SK-N-SH (cell line): ENCODE results near the gene ANK3. TPM values are rescaled to one million over a fixed set of nuclear protein-coding genes. Genes with fewer than 3 reads are reported as not detected.
A peak's percentile ranks its signal among the peaks of the same experiment; 100 is the strongest.

Experiments used
- CTCF ChIA-PET: fragments of 300-600, 350-600 bp; formaldehyde crosslinking; extraction: SDS; loops from one replicate; lab custom pipeline; 2021; lab: Yijun Ruan, JAX
- POLR2A ChIA-PET: fragments of 350-600 bp; sonication (Branson Sonifier 250); formaldehyde crosslinking; extraction: SDS; loops from one replicate; lab custom pipeline; 2020; ENCODE audit warnings: antibody characterized with exemption, inconsistent platforms; lab: Yijun Ruan, JAX
- DNase-seq: peaks from one replicate; pipeline ENCODE4 v3.0.0; 2012
- H2AFZ ChIP-seq: fragments of 200-600 bp; sonication (generic); 2 replicates; pipeline ENCODE4 v1.8.1; 2016; ENCODE audit warnings: antibody characterized with exemption, mild to moderate bottlenecking, low read depth
- H3F3A ChIP-seq: fragments of 200-600 bp; sonication (generic); replicated peaks from 2 replicates; pipeline ENCODE3; 2016; ENCODE audit warnings: antibody characterized with exemption, mild to moderate bottlenecking; ENCODE audit not compliant: insufficient read depth
- H3K27ac ChIP-seq, 2 experiments: fragments of 200-500 bp in 1 of 2; fragments of 200-600 bp in 1 of 2; sonication (Bioruptor generic) in 1 of 2; sonication (generic), shearing (Covaris generic) in 1 of 2; 2 replicates each; pipeline versions ENCODE4 v1.5.1 to v1.6.1; 2014 to 2016; ENCODE audit warnings: low read depth in 2 of 2, inconsistent platforms in 1 of 2, low read length in 1 of 2, mild to moderate bottlenecking in 1 of 2, mixed read lengths in 1 of 2
- H3K27me3 ChIP-seq: fragments of 200-600 bp; sonication (generic), shearing (Covaris generic); 2 replicates; pipeline ENCODE4 v1.6.1; 2016; ENCODE audit warnings: mixed run types; ENCODE audit not compliant: insufficient read depth
- H3K36me3 ChIP-seq, 2 experiments: fragments of 200-500 bp in 1 of 2; fragments of 200-600 bp in 1 of 2; sonication (Bioruptor generic) in 1 of 2; sonication (generic) in 1 of 2; replicated peaks in 1 of 2; 2 replicates each; pipeline versions ENCODE3 to v1.5.1; 2014 to 2016; ENCODE audit warnings: low read length in 1 of 2, mild to moderate bottlenecking in 1 of 2; ENCODE audit not compliant: insufficient read depth in 2 of 2, control insufficient read depth in 1 of 2
- H3K4me1 ChIP-seq, 2 experiments: fragments of 200-500 bp in 1 of 2; fragments of 200-600 bp in 1 of 2; sonication (Bioruptor generic) in 1 of 2; sonication (generic), shearing (Covaris generic) in 1 of 2; 2 replicates each; pipeline versions ENCODE4 v1.5.1 to v1.6.1; 2014 to 2016; ENCODE audit warnings: low read depth in 1 of 2, low read length in 1 of 2, mixed run types in 1 of 2; ENCODE audit not compliant: insufficient read depth in 2 of 2, control insufficient read depth in 1 of 2
- H3K4me2 ChIP-seq: fragments of 200-600 bp; sonication (generic), shearing (Covaris generic); 2 replicates; pipeline ENCODE4 v1.6.1; 2017; ENCODE audit warnings: mixed run types
- H3K4me3 ChIP-seq, 2 experiments: fragments of 200-500 bp in 1 of 2; fragments of 200-600 bp in 1 of 2; sonication (Bioruptor generic) in 1 of 2; sonication (generic), shearing (Covaris generic) in 1 of 2; 2 replicates each; pipeline versions ENCODE4 v1.5.1 to v1.8.1; 2014 to 2016; ENCODE audit warnings: low read depth in 2 of 2, inconsistent platforms in 1 of 2, low read length in 1 of 2, mild to moderate bottlenecking in 1 of 2, mixed read lengths in 1 of 2, moderate library complexity in 1 of 2
- H3K79me2 ChIP-seq: fragments of 200-600 bp; sonication (generic); 2 replicates; pipeline ENCODE4 v1.8.1; 2017; ENCODE audit warnings: mild to moderate bottlenecking; ENCODE audit not compliant: insufficient read depth
- H3K9ac ChIP-seq: fragments of 200-600 bp; sonication (generic); 2 replicates; pipeline ENCODE4 v1.6.1; 2017; ENCODE audit warnings: mixed run types
- H3K9me2 ChIP-seq: fragments of 200-600 bp; sonication (generic); 2 replicates; pipeline ENCODE4 v1.6.1; 2017; ENCODE audit warnings: mixed run types
- H3K9me3 ChIP-seq: fragments of 200-600 bp; sonication (generic); 2 replicates; pipeline ENCODE4 v1.6.1; 2017; ENCODE audit warnings: mixed run types, mild to moderate bottlenecking, moderate library complexity
- H4K20me1 ChIP-seq: fragments of 200-600 bp; sonication (generic); 2 replicates; pipeline ENCODE4 v1.6.1; 2017; ENCODE audit warnings: mild to moderate bottlenecking, mixed run types; ENCODE audit not compliant: insufficient read depth
- EP300 ChIP-seq, 2 experiments: IDR thresholded peaks; 2 replicates each; pipeline versions ENCODE4 v1.4.0 to v1.6.1; 2012; ENCODE audit warnings: borderline replicate concordance in 1 of 2, low read depth in 1 of 2, low read length in 1 of 2
- EZH2phosphoT487 ChIP-seq: fragments of 200-600 bp; sonication (generic); IDR thresholded peaks from 2 replicates; pipeline ENCODE4 v1.6.1; 2017; ENCODE audit warnings: low read depth, mixed run types, mild to moderate bottlenecking, antibody characterized with exemption, moderate library complexity, borderline replicate concordance
- FOSL2 ChIP-seq: IDR thresholded peaks from 2 replicates; pipeline ENCODE4 v1.4.0; 2012; ENCODE audit warnings: low read depth, mild to moderate bottlenecking, moderate library complexity, borderline replicate concordance
- FOXJ3 ChIP-seq: sonication (generic); formaldehyde crosslinking; IDR thresholded peaks from 2 replicates; pipeline ENCODE4 v1.5.1; 2020; ENCODE audit warnings: mild to moderate bottlenecking, missing genetic modification reagents
- FOXM1 ChIP-seq: IDR thresholded peaks from 2 replicates; pipeline ENCODE4 v1.4.0; 2012; ENCODE audit warnings: low read depth, mild to moderate bottlenecking
- GABPA ChIP-seq: IDR thresholded peaks from 2 replicates; pipeline ENCODE4 v1.4.0; 2012; ENCODE audit warnings: low read depth, mild to moderate bottlenecking
- JUND ChIP-seq: IDR thresholded peaks from 2 replicates; pipeline ENCODE4 v1.4.0; 2012
- MAX ChIP-seq: IDR thresholded peaks from 2 replicates; pipeline ENCODE4 v1.4.0; 2012; ENCODE audit warnings: low read depth
- NFIC ChIP-seq: IDR thresholded peaks from 2 replicates; pipeline ENCODE4 v1.4.0; 2012; ENCODE audit warnings: borderline replicate concordance
- POLR2AphosphoS5 ChIP-seq: IDR thresholded peaks from 2 replicates; pipeline ENCODE4 v1.6.1; 2012; ENCODE audit warnings: low read depth, low read length
- RAD21 ChIP-seq: IDR thresholded peaks from 2 replicates; pipeline ENCODE4 v1.6.1; 2012; ENCODE audit warnings: mild to moderate bottlenecking, low read length
- REST ChIP-seq: IDR thresholded peaks from 2 replicates; pipeline ENCODE4 v1.6.1; 2012; ENCODE audit warnings: mild to moderate bottlenecking, low read depth, low read length, moderate library complexity
- RXRA ChIP-seq: IDR thresholded peaks from 2 replicates; pipeline ENCODE4 v1.4.0; 2012; ENCODE audit warnings: low read depth, mild to moderate bottlenecking, borderline replicate concordance
- TCF12 ChIP-seq: IDR thresholded peaks from 2 replicates; pipeline ENCODE4 v1.4.0; 2012
- TEAD4 ChIP-seq: IDR thresholded peaks from 2 replicates; pipeline ENCODE4 v1.4.0; 2012; ENCODE audit warnings: mild to moderate bottlenecking, borderline replicate concordance; ENCODE audit not compliant: insufficient read depth
- ZBTB33 ChIP-seq: IDR thresholded peaks from 2 replicates; pipeline ENCODE4 v1.4.0; 2012; ENCODE audit warnings: low read depth, borderline replicate concordance
- WGBS: methylation state at CpG from one replicate; pipeline ENCODE4 v1.1.6; 2017; ENCODE audit warnings: low lambda C conversion rate; 5-methylcytosine and 5-hydroxymethylcytosine counted together
- polyA plus RNA-seq, 3 experiments: library from polyadenylated mRNA; depleted of rRNA; stranded (reverse); fragments of >200 nt; gene quantifications; 2 replicates each; pipeline ENCODE4 v1.2.3, GENCODE V29; 2012
- TF ChIP-seq, protein P1 (sequence below): IDR thresholded peaks from 2 replicates; pipeline ENCODE4; 2012

The ANK3 gene
- polyA plus RNA-seq, 1 of the 3 experiments (the other 2 are of a cell fraction) = 10.0 TPM

- Histone ChIP-seq H3K79me2 (no peaks in the 10 kb centered on the region), H3K4me3 (no peak overlapping the region), H3K4me2 (peak overlapping the region; percentile 55), H2AFZ (no peak overlapping the region), H3K27ac (peak overlapping the region; percentile 72 to 94), H3K9me2 (no peaks in the 10 kb centered on the region), H3K27me3 (no peaks in the 10 kb centered on the region), H3F3A (peaks cover 12% of the 10 kb centered on the region), H3K4me1 (peaks cover 7 to 25% of the 10 kb centered on the region in 2 experiments), H3K9me3 (no peaks in the 10 kb centered on the region), H3K36me3 (no peaks in the 10 kb centered on the region), H3K9ac (no peak overlapping the region), H4K20me1 (no peaks in the 10 kb centered on the region)
- no peak for DNase-seq
- ChIA-PET CTCF (interaction anchor here (0.6 kb wide), 1 partner anchor 38 kb away, joined by 3 read pairs; no protein-coding TSS in a partner anchor), POLR2A (no interaction called here)
- TF ChIP-seq ZBTB33 (0 out of 2 replicates have a peak, but pooled peaks have one; percentile 53), REST (0 out of 2 replicates have a peak, but pooled peaks have one; percentile 35), GABPA (no peak), POLR2AphosphoS5 (peak; percentile 74; the same call in 1 of the 2 replicates), TEAD4 (peak; percentile 98), RXRA (peak; percentile 73; the same call in 1 of the 2 replicates), EP300 (IDR thresholded peaks at IDR 0.05; ENCODE audit: borderline replicate concordance in 1 of 2, low read depth in 1 of 2, low read length in 1 of 2) (peak; percentile 35 to 95; a peak in 2 of 4 replicates), MAX (0 out of 2 replicates have a peak, but pooled peaks have one; percentile 54), JUND (peak; percentile 94), RAD21 (no peak), NFIC (peak; percentile 100), EZH2phosphoT487 (no peak), FOXJ3 (CRISPR knock-in tag) (no peak), FOSL2 (peak; percentile 91), FOXM1 (peak; percentile 69; the same call in 1 of the 2 replicates), TCF12 (peak; percentile 96)
- TF ChIP-seq, protein P1, sequence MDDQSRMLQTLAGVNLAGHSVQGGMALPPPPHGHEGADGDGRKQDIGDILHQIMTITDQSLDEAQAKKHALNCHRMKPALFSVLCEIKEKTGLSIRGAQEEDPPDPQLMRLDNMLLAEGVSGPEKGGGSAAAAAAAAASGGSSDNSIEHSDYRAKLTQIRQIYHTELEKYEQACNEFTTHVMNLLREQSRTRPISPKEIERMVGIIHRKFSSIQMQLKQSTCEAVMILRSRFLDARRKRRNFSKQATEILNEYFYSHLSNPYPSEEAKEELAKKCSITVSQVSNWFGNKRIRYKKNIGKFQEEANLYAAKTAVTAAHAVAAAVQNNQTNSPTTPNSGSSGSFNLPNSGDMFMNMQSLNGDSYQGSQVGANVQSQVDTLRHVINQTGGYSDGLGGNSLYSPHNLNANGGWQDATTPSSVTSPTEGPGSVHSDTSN = peak; percentile 83
- 28% methylated on average over 5 of the region's 5 CpGs for WGBS
Observed at GRCh38 chr10:60384708-60385398, 4.8 kb downstream of the ANK3 start.
